ENCODE data around the gene CHST11. TPM values are rescaled to one million over a fixed set of nuclear protein-coding genes. Genes with fewer than 3 reads are reported as not detected.

CHST11 gene
- total RNA-seq, 1 donor: 8.2 TPM

- no peak overlapping the region for H3K4me3 ChIP-seq (ENCODE audit: low read depth, low read length)
- DNase-seq (ENCODE audit: low read depth): no peak
- TF ChIP-seq CTCF (IDR thresholded peaks at IDR 0.05; ENCODE audit: insufficient read depth, low read depth, low read length): no peak
Observed at GRCh38 chr12:104651811-104652210, 195.1 kb downstream of the CHST11 start.

- no peak overlapping the region for H3K4me3 ChIP-seq (ENCODE audit: low read depth, low read length)
- no peak for TF ChIP-seq CTCF (IDR thresholded peaks at IDR 0.05; ENCODE audit: insufficient read depth, low read depth, low read length)
- DNase-seq (ENCODE audit: low read depth): no peak
Observed at GRCh38 chr12:104652358-104652757, 195.6 kb downstream of the CHST11 start.

GRCh38 chr12:104652910-104653309 is 196.2 kb downstream of the CHST11 start:
- TF ChIP-seq CTCF (IDR thresholded peaks at IDR 0.05; ENCODE audit: insufficient read depth, low read depth, low read length): no peak
- no peak overlapping the region for H3K4me3 ChIP-seq (ENCODE audit: low read depth, low read length)
- DNase-seq (ENCODE audit: low read depth): no peak

GRCh38 chr12:104653730-104654664 is 197.2 kb downstream of the CHST11 start:
- H3K4me3 ChIP-seq (ENCODE audit: low read depth, low read length): no peak overlapping the region
- peak; percentile 42 for TF ChIP-seq CTCF (IDR thresholded peaks at IDR 0.05; ENCODE audit: insufficient read depth, low read depth, low read length)
- DNase-seq (ENCODE audit: low read depth): no peak

- no peak for DNase-seq (ENCODE audit: low read depth)
- H3K4me3 ChIP-seq (ENCODE audit: low read depth, low read length): no peak overlapping the region
- TF ChIP-seq CTCF (IDR thresholded peaks at IDR 0.05; ENCODE audit: insufficient read depth, low read depth, low read length): no peak
Observed at GRCh38 chr12:104654665-104655609, 198.2 kb downstream of the CHST11 start.

GRCh38 chr12:104656383-104656782 is 199.6 kb downstream of the CHST11 start:
- no peak for DNase-seq (ENCODE audit: low read depth)
- no peak for TF ChIP-seq CTCF (IDR thresholded peaks at IDR 0.05; ENCODE audit: insufficient read depth, low read depth, low read length)
- no peak overlapping the region for H3K4me3 ChIP-seq (ENCODE audit: low read depth, low read length)

Measured in fibroblast of villous mesenchyme (primary cell).